HG02798 (cell line): ENCODE results near the gene MED12L.

Source experiments
- ATAC-seq: cut with Tn5 transposase; IDR thresholded peaks from one replicate; pipeline ENCODE4 v1.9.1; 2021; ENCODE audit warnings: mild to moderate bottlenecking; ENCODE audit not compliant: unreplicated experiment, poor library complexity

The MED12L gene

DNA sequence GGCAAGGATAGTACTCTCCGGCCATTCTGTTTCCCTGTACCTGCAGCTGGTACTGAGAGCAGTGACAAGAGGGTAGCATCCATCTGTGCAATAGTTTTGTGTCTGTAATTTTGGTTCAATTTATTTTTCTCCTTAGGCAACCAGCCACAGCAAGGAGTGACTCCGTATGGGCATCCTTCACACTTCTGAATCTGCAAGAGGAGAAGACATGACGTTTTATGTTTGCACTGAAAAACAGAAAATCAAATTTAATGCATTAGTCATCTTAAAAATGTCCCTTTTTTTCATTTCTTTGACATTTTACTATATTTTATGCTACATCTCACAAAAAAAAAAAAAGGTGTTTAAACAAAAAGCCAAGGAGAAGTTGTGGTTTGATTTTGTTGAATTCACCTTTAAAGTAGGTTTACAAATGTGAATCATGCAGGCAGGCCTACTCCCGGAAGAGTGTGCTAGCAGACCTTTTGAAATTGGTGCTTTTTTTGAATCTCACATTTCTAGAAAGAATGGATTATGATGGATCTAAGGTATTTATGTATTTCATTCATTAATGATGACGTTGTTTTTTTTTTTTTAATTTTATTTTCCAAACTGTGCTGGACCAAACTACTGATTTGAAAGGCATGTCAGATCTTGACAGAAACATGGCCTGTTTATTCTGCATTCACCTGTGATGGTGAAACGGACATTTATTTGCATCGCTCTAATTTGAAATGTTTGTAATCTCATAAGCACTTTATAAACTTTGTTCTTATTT, 347.3 kb downstream of the MED12L start:
- ATAC-seq = no peak

- ATAC-seq = no peak
These were observed 348.9 kb downstream of the MED12L start for GRCh38 chr3:151434151-151434890.

GRCh38 chr3:151436675-151437446, 351.4 kb downstream of the MED12L start:
- no peak for ATAC-seq

- ATAC-seq = no peak
These were observed 352.4 kb downstream of the MED12L start for GRCh38 chr3:151437906-151438305.

DNA sequence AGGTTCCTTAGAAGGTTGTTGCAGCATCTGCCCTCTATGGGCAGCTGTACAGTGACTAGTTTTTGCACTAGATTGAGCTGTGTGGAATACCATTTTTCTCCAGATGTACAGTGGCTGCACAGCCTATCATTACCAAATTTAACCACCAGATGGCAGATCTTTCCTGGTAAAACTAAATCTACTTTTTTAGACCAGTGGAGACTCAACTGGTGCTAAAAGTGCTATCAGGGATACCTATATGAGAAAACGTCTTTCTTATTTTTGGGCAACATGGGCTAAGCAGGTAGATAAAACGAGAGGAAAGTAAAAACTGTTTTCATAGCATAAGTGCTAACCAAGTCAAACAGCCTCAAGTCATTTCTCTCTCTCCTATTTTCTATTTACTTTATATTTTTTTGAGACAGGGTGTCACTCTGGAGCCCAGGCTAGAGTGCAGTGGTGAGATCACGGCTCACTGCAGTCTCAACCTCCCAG, 354.2 kb downstream of the MED12L start:
- ATAC-seq = peak; percentile 75

- ATAC-seq = no peak
These were observed 355.5 kb downstream of the MED12L start for GRCh38 chr3:151440940-151441339.

- ATAC-seq = no peak
These were observed 358.1 kb downstream of the MED12L start for GRCh38 chr3:151443583-151443982.

GRCh38 chr3:151445273-151446001, 360.0 kb downstream of the MED12L start:
- ATAC-seq = no peak

- ATAC-seq = no peak
These were observed 360.5 kb downstream of the MED12L start for GRCh38 chr3:151446002-151446340.

- no peak for ATAC-seq
These were observed 366.9 kb downstream of the MED12L start for GRCh38 chr3:151452368-151452767.

DNA sequence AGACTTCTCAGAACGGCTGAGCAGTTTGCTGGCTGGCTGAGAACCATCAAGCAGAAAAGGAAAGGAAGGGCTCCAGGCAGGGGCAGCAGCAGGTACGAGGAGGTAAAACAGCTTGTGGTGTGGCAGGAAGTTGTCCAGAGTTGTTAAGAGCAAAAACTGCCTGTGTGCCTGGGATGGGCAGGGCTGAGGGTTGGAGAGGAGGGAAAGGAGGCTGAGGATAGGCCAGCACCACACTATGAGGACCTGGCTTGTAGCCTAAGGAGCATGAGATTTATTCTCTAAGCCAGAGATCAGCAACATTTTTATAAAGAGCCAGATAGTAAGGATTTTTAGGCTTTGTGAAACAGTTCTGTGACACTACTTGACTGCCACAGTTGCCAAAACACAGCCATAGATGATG, 367.4 kb downstream of the MED12L start:
- no peak for ATAC-seq

GRCh38 chr3:151456065-151456464, 370.6 kb downstream of the MED12L start:
- ATAC-seq = no peak

DNA sequence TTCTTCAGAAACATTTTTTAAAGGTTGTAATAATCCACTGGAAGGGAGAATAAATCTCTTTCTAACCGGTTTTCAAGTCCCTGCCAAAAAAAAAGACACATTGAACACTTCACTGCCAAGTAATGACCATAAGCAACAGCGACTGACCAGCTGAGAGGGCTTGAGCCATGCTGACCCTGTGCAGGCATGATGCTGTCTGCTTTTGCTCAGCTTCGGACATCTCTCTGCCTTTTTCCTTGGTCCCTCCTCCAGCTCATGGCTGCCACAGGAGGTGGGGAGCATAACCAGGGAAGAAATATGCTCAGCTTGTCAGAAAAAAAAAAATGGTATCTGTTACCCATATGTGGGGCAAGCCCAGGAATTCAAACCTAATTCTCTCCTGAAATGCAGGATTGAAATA, 373.9 kb downstream of the MED12L start:
- ATAC-seq = no peak

- no peak for ATAC-seq
These were observed 374.8 kb downstream of the MED12L start for GRCh38 chr3:151460228-151460627.

DNA sequence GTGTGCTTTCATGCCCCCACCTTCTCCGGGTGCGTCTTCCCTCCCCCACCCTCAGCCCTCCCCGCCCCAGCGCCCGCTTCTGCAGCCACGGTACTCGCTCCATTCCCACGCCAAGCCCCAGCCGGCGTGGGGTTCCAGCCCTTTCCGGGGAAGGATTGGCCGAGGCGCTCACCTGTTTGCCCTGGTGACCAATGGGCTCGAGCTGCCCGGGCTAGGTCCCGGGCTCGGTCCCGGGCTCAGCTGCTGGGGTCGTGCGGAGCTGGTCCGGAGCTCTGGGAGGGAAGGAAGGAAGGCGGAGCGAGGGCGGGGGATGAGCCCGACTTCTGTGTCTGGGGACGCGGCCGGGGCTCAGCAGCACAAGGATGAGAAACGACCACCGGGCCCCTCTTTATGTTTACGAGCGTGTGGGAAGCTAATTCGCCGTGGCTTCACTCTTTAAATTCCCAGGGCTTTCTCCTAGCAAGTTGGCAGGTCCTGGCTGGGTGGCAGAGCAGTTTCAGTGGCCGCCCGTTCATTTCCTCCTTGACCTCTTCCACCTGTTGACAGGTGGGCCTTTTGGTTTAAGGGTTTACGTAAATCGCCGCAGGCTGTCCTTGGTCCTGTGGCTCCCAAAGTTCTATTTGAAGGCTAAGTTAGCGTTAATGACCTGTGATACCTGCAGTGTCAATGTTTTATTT, 375.4 kb downstream of the MED12L start, which contains the start of gene IGSF10:
IGSF10 (minus strand) TSS at position 288 of the 677 bp plus-strand sequence. CDS start 2,352 bp downstream, outside the sequence.
- ATAC-seq = no peak

- ATAC-seq = no peak
These were observed 376.9 kb downstream of the MED12L start for GRCh38 chr3:151462278-151462780.

DNA sequence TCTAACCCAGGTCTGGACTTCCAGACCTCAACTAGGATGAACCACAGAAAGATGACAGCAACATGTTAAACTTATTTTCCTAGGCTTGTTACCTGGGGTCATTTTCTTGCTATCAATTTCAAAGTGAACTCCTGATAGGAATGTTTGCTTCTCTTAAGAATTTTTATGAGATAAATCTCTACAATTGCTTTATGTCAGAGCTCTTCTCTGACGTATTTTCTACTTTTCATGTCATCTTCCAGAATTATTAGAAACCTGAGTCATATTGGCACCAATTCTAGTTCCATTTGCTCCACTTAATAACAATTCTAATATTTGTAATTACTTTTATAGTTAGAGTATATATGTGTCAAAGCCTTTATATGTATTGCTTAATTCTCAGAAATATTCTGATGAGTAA, 377.5 kb downstream of the MED12L start:
- no peak for ATAC-seq

GRCh38 chr3:151467069-151467468, 381.6 kb downstream of the MED12L start:
- no peak for ATAC-seq

GRCh38 chr3:151468284-151468917, 382.9 kb downstream of the MED12L start:
- ATAC-seq = peak; percentile 88
